NCI-H460 (cell line): ENCODE data around the gene CDCA7L. TPM values are rescaled to one million over a fixed set of nuclear protein-coding genes. Genes with fewer than 3 reads are reported as not detected.

Source experiments
- DNase-seq: peaks from one replicate; pipeline ENCODE4 v3.0.0-alpha.2; 2016; ENCODE audit warnings: low read depth; ENCODE audit errors: extremely low read depth
- polyA plus RNA-seq: library from polyadenylated mRNA; depleted of rRNA; stranded (reverse); fragments of >200 nt; gene quantifications from 2 replicates; pipeline ENCODE4 v1.2.3, GENCODE V29; 2014; cell fraction: nucleus; rRNA removed
- total RNA-seq: library from RNA; depleted of rRNA; stranded (reverse); fragments of >200 nt; shearing (Covaris generic); gene quantifications from 2 replicates; pipeline ENCODE4 v1.2.3, GENCODE V29; 2014; rRNA removed

Gene CDCA7L
- total RNA-seq, result 33.7 and 38.2 TPM in 2 replicates
- 42.9 and 48.7 TPM in 2 replicates for polyA plus RNA-seq

- peak; percentile 66 for DNase-seq
These were observed at the start of gene CDCA7L for GRCh38 chr7:21945454-21946221. Gene CDCA7L (minus strand): TSS chr7:21945899. CDS start chr7:21945804, 95 bp downstream.

GRCh38 chr7:21986096-21986495, 40.4 kb upstream of the CDCA7L start:
- no peak for DNase-seq

- DNase-seq, result no peak
These were observed 38.3 kb upstream of the CDCA7L start for GRCh38 chr7:21984042-21984441.

- no peak for DNase-seq
These were observed 37.4 kb upstream of the CDCA7L start for GRCh38 chr7:21983056-21983455.

- DNase-seq, result no peak
These were observed 35.8 kb upstream of the CDCA7L start for GRCh38 chr7:21981524-21981923.

GRCh38 chr7:21980926-21981500, 35.3 kb upstream of the CDCA7L start:
- DNase-seq, result no peak

- peak; percentile 6 for DNase-seq
These were observed 26.7 kb upstream of the CDCA7L start for GRCh38 chr7:21972397-21972784.

- no peak for DNase-seq
These were observed 26.2 kb upstream of the CDCA7L start for GRCh38 chr7:21971780-21972396.

- no peak for DNase-seq
These were observed 24.1 kb upstream of the CDCA7L start for GRCh38 chr7:21969822-21970221.

- DNase-seq, result no peak
These were observed 21.9 kb upstream of the CDCA7L start for GRCh38 chr7:21967598-21968003.

- no peak for DNase-seq
These were observed 20.6 kb upstream of the CDCA7L start for GRCh38 chr7:21966271-21966670.

- DNase-seq, result no peak
These were observed 19.6 kb upstream of the CDCA7L start for GRCh38 chr7:21965291-21965690.

GRCh38 chr7:21962677-21963076, 17.0 kb upstream of the CDCA7L start:
- no peak for DNase-seq

- DNase-seq, result no peak
These were observed 15.2 kb upstream of the CDCA7L start for GRCh38 chr7:21960922-21961321.

GRCh38 chr7:21959387-21959776, 13.7 kb upstream of the CDCA7L start:
- DNase-seq, result no peak

GRCh38 chr7:21953781-21954180, 8.1 kb upstream of the CDCA7L start:
- no peak for DNase-seq

GRCh38 chr7:21948887-21949540, 3.3 kb upstream of the CDCA7L start:
- no peak for DNase-seq

GRCh38 chr7:21948364-21948763, 2.7 kb upstream of the CDCA7L start:
- DNase-seq, result no peak

GRCh38 chr7:21947946-21948345, 2.2 kb upstream of the CDCA7L start:
- DNase-seq, result no peak

- DNase-seq, result no peak
These were observed 1.4 kb upstream of the CDCA7L start for GRCh38 chr7:21947056-21947455.

GRCh38 chr7:21946222-21946709, 567 bp upstream of the CDCA7L start:
- no peak for DNase-seq
